HCT116 (cell line): ENCODE results near the gene NSD2. TPM values are rescaled to one million over a fixed set of nuclear protein-coding genes. Genes with fewer than 3 reads are reported as not detected.
A peak's percentile ranks its signal among the peaks of the same experiment; 100 is the strongest.
"Not testable (repeated sequence)": the region's sequence is repeated elsewhere in the genome, so short reads cannot be mapped to it uniquely, and the experiment has no call there.

Experiments used
- ATAC-seq: fragments of 200-7000 bp; cut with Tn5 transposase; 2 replicates; pipeline ENCODE4 v1.9.1; 2020; ENCODE audit warnings: mild to moderate bottlenecking, moderate library complexity
- BruUV-seq: library from RNA; stranded (reverse); fragments of 400-500 nt; replicated peaks from 2 replicates; lab custom pipeline; 2021; lab: Mats Ljungman, UMichigan
- CTCF ChIA-PET: fragments of 300-600 bp; sonication (Branson Sonifier 250); formaldehyde crosslinking; loops from one replicate; lab custom pipeline; 2021; ENCODE audit warnings: antibody characterized with exemption; lab: Charles Lee
- POLR2A ChIA-PET: fragments of 300-600, 350-600 bp; sonication (Branson Sonifier 250); formaldehyde crosslinking; loops from one replicate; lab custom pipeline; 2021; ENCODE audit warnings: antibody characterized with exemption; lab: Charles Lee
- RAD21 ChIA-PET, 2 experiments: fragments of 300-600 bp; sonication (Branson Sonifier 250); formaldehyde crosslinking; loops; one replicate each; lab custom pipeline; 2023; ENCODE audit warnings: low total read pairs in 2 of 2; ENCODE audit not compliant: uncharacterized antibody in 2 of 2, unreplicated experiment in 2 of 2, low non-redundant PET in 1 of 2; lab: Charles Lee
- DNase-seq: peaks from one replicate; pipeline ENCODE4 v3.0.0-alpha.2; 2010; ENCODE audit warnings: low read depth, low spot score
- H2AFZ ChIP-seq: fragments of 200-600 bp; shearing (Covaris generic), sonication (generic); 2 replicates; pipeline ENCODE4 v1.6.1; 2017; ENCODE audit warnings: low read depth, mixed run types, mixed read lengths, antibody characterized with exemption, low read length; ENCODE audit not compliant: poor library complexity, severe bottlenecking
- H3K27ac ChIP-seq: 2 replicates; pipeline ENCODE4 v1.5.1; 2012; ENCODE audit warnings: low read depth, low read length
- H3K27me3 ChIP-seq: fragments of 200-600 bp; sonication (generic); 2 replicates; pipeline ENCODE4 v1.6.1; 2016; ENCODE audit warnings: mixed run types, low read length, mixed read lengths; ENCODE audit not compliant: insufficient read depth
- H3K36me3 ChIP-seq, 2 experiments: fragments of 200-500 bp in 1 of 2; fragments of 200-600 bp in 1 of 2; sonication (Bioruptor generic) in 1 of 2; sonication (generic) in 1 of 2; 2 replicates each; pipeline versions ENCODE4 v1.5.1 to v1.6.1; 2014 to 2016; ENCODE audit warnings: low read length in 2 of 2, inconsistent platforms in 1 of 2, mixed read lengths in 1 of 2, mixed run types in 1 of 2; ENCODE audit not compliant: insufficient read depth in 2 of 2, control insufficient read depth in 1 of 2
- H3K4me1 ChIP-seq, 2 experiments: fragments of 200-600 bp in 1 of 2; sonication (generic) in 1 of 2; 2 replicates each; pipeline versions ENCODE4 v1.5.1 to v1.6.1; 2012 to 2017; ENCODE audit warnings: low read length in 2 of 2, inconsistent platforms in 1 of 2, mild to moderate bottlenecking in 1 of 2, mixed read lengths in 1 of 2, mixed run types in 1 of 2, moderate library complexity in 1 of 2; ENCODE audit not compliant: insufficient read depth in 2 of 2, control insufficient read depth in 1 of 2
- H3K4me2 ChIP-seq: fragments of 200-600 bp; sonication (generic); 2 replicates; pipeline ENCODE4 v1.6.1; 2017; ENCODE audit warnings: mixed run types, low read length, mixed read lengths
- H3K4me3 ChIP-seq, 2 experiments: fragments of 200-600 bp in 1 of 2; sonication (generic) in 1 of 2; replicated peaks in 1 of 2; 2 replicates each; pipeline ENCODE4 v1.5.1; 2011 to 2016; ENCODE audit warnings: low read length in 2 of 2, control low read depth in 1 of 2, low read depth in 1 of 2, mild to moderate bottlenecking in 1 of 2, mixed read lengths in 1 of 2, mixed run types in 1 of 2
- H3K79me2 ChIP-seq: fragments of 200-600 bp; sonication (generic); 2 replicates; pipeline ENCODE4 v1.6.1; 2017; ENCODE audit warnings: mild to moderate bottlenecking, mixed run types, low read length, moderate library complexity, mixed read lengths; ENCODE audit not compliant: insufficient read depth
- H3K9ac ChIP-seq: fragments of 200-600 bp; sonication (generic); 2 replicates; pipeline ENCODE4 v1.6.1; 2016; ENCODE audit warnings: low read length, mixed read lengths
- H3K9me2 ChIP-seq: fragments of 200-600 bp; sonication (generic), shearing (Covaris generic); 2 replicates; pipeline ENCODE4 v1.6.1; 2017; ENCODE audit warnings: mixed run types, mild to moderate bottlenecking, moderate library complexity; ENCODE audit not compliant: insufficient read depth
- H3K9me3 ChIP-seq, 2 experiments: fragments of 200-500 bp in 1 of 2; fragments of 200-600 bp in 1 of 2; sonication (Bioruptor generic) in 1 of 2; sonication (generic) in 1 of 2; 2 replicates each; pipeline ENCODE4 v1.6.1; 2014 to 2017; ENCODE audit warnings: low read length in 2 of 2, mixed read lengths in 2 of 2, inconsistent platforms in 1 of 2, low read depth in 1 of 2, mild to moderate bottlenecking in 1 of 2, mixed run types in 1 of 2, moderate library complexity in 1 of 2; ENCODE audit not compliant: control insufficient read depth in 1 of 2, insufficient read depth in 1 of 2
- H4K20me1 ChIP-seq: fragments of 200-600 bp; sonication (generic), shearing (Covaris generic); 2 replicates; pipeline ENCODE4 v1.6.1; 2017; ENCODE audit warnings: mixed run types, mild to moderate bottlenecking, moderate library complexity; ENCODE audit not compliant: insufficient read depth
- CBX3 ChIP-seq: IDR thresholded peaks from 2 replicates; pipeline ENCODE4 v1.6.1; 2012; ENCODE audit warnings: low read depth
- CEBPB ChIP-seq: IDR thresholded peaks from 2 replicates; pipeline ENCODE4 v1.6.1; 2012; ENCODE audit warnings: low read depth
- EGR1 ChIP-seq: IDR thresholded peaks from 2 replicates; pipeline ENCODE4 v1.6.1; 2012; ENCODE audit warnings: low read depth
- EZH2phosphoT487 ChIP-seq: fragments of 200-600 bp; IDR thresholded peaks from 2 replicates; pipeline ENCODE4 v1.6.1; 2018; ENCODE audit warnings: antibody characterized with exemption, borderline replicate concordance
- FOSL1 ChIP-seq: IDR thresholded peaks from 2 replicates; pipeline ENCODE4 v1.6.1; 2012; ENCODE audit warnings: low read depth
- POLR2A ChIP-seq: IDR thresholded peaks from 2 replicates; pipeline ENCODE4 v1.7.0; 2011; ENCODE audit warnings: borderline replicate concordance; ENCODE audit not compliant: insufficient read depth, insufficient read length; ENCODE audit errors: extremely low read depth
- POLR2AphosphoS5 ChIP-seq: IDR thresholded peaks from 2 replicates; pipeline ENCODE4 v1.6.1; 2011; ENCODE audit warnings: mild to moderate bottlenecking, low read depth, low read length, moderate library complexity
- ZFX ChIP-seq: fragments of 450-650 bp; IDR thresholded peaks from 2 replicates; pipeline ENCODE4 v1.6.1; 2017
- intact Hi-C: fragments of 100-400 bp; cut with micrococcal nuclease; formaldehyde crosslinking; loops from 2 replicates; pipeline ENCODE4 v1.10.0; 2022
- total RNA-seq: library from RNA; stranded (reverse); gene quantifications from one replicate; pipeline ENCODE4 v1.2.1, GENCODE V29; 2021; ENCODE audit not compliant: unreplicated experiment
- TF ChIP-seq, protein P1 (sequence below): IDR thresholded peaks from 2 replicates; pipeline ENCODE4 v1.6.1; 2012
- TF ChIP-seq, protein P2 (sequence below): IDR thresholded peaks from 2 replicates; pipeline ENCODE4 v1.6.1; 2012

Gene NSD2
- total RNA-seq, 1 experiment from 2014 or later, result 145 TPM

DNA sequence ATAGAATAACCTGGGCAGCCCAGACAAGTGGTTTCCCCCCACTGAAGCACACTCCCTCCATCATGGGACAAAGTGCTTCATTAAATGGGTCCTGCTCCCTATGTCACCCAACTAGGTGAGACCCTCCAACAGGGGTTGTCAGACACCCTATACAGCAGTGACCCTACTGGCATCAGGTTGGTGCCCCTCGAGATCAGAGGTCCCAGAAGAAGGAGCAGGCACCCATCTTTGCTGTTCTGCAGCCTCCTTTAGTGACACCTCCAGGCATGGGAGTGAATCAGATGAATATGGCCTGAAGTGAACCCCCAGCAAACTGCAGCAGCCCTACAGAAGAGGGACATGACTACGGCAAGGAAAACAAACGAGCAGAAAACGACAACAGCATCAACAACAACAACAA lies 126.5 kb downstream of the NSD2 start:
- Histone ChIP-seq H3K79me2 (peaks cover 97% of the 10 kb centered on the region), H3K4me1 (peaks cover 0 to 10% of the 10 kb centered on the region in 2 experiments; a peak in 1 of 4 replicates), H3K9me2 (no peaks in the 10 kb centered on the region), H3K27ac (no peak overlapping the region), H3K9ac (no peak overlapping the region), H3K27me3 (no peaks in the 10 kb centered on the region), H3K4me2 (no peak overlapping the region), H3K36me3 (peaks cover 0 to 27% of the 10 kb centered on the region in 2 experiments; a peak in 2 of 4 replicates), H3K4me3 (no peak overlapping the region), H2AFZ (no peak overlapping the region), H3K9me3 (peaks cover 0 to 5% of the 10 kb centered on the region in 2 experiments; a peak in 1 of 4 replicates), H4K20me1 (no peaks in the 10 kb centered on the region; the same call in 1 of the 2 replicates)
- TF ChIP-seq POLR2A, result no peak
- TF ChIP-seq ZFX, result no peak
- TF ChIP-seq EZH2phosphoT487, result no peak
- TF ChIP-seq EGR1, result no peak
- TF ChIP-seq CEBPB, result no peak
- TF ChIP-seq CBX3, result no peak
- TF ChIP-seq, protein P1, sequence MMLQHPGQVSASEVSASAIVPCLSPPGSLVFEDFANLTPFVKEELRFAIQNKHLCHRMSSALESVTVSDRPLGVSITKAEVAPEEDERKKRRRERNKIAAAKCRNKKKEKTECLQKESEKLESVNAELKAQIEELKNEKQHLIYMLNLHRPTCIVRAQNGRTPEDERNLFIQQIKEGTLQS, result no peak
- TF ChIP-seq, protein P2, sequence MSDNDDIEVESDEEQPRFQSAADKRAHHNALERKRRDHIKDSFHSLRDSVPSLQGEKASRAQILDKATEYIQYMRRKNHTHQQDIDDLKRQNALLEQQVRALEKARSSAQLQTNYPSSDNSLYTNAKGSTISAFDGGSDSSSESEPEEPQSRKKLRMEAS, result no peak
- TF ChIP-seq POLR2AphosphoS5, result no peak
- ChIA-PET POLR2A (no interaction called here), CTCF (no interaction called here), RAD21 (no interaction called here)
- intact Hi-C loops, result no loop called here
- DNase-seq (no peak), ATAC-seq (no peak)
- no TSS peak for BruUV-seq

DNA sequence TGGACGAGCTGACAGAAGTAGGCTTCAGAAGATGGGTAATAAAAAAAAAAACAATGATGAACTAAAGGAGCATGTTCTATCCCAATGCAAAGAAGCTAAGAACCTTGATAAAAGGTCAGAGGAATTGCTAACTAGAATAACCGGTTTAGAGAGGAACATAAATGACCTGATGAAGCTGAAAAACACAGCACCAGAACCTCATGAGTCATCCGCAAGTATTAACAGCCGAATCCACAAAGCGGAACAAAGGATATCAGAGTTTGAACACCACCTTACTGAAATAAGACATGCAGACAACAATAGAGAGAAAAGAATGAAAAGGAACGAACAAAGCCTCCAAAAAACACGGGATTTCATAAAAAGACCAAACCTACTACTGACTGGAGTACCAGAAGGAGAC lies 127.1 kb downstream of the NSD2 start:
- no peak overlapping the region for H3K27ac ChIP-seq
- H3K4me2 ChIP-seq, result no peak overlapping the region
- intact Hi-C loops, result no loop called here
- BruUV-seq, result no TSS peak
- POLR2A ChIA-PET, result no interaction called here
- ATAC-seq (no peak), DNase-seq (no peak)
- H2AFZ ChIP-seq, result no peak overlapping the region
- H3K9ac ChIP-seq, result no peak overlapping the region
- no peak for TF ChIP-seq EGR1
- 0 out of 2 replicates have a peak, but pooled peaks have one; percentile 12 for TF ChIP-seq FOSL1
- peaks cover 97% of the 10 kb centered on the region for H3K79me2 ChIP-seq
- H3K27me3 ChIP-seq, result no peaks in the 10 kb centered on the region
- peaks cover 3 to 31% of the 10 kb centered on the region in 2 experiments; a peak in 3 of 4 replicates for H3K36me3 ChIP-seq
- peaks cover 0 to 10% of the 10 kb centered on the region in 2 experiments; a peak in 1 of 4 replicates for H3K4me1 ChIP-seq
- peaks cover 0 to 5% of the 10 kb centered on the region in 2 experiments; a peak in 1 of 4 replicates for H3K9me3 ChIP-seq
- H3K4me3 ChIP-seq, result no peak overlapping the region
- RAD21 ChIA-PET, result no interaction called here
- CTCF ChIA-PET, result no interaction called here
- H3K9me2 ChIP-seq, result no peaks in the 10 kb centered on the region
- no peaks in the 10 kb centered on the region; the same call in 1 of the 2 replicates for H4K20me1 ChIP-seq

DNA sequence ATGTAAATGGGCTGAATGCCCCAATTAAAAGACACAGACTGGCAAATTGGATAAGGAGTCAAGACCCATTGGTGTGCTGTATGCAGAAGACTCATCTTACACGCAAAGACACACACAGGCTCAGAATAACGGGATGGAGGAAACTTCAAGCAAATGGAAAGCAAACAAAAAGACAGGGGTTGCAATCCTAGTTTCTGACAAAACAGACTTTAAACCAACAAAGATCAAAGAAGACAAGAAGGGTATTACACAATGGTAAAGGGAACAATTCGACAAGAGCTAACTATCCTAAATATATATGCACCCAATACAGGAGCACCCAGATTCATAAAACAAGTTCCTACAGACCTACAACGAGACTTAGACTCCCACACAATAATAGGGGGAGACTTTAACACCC lies 128.1 kb downstream of the NSD2 start:
- intact Hi-C loops, H3K27me3 ChIP-seq, H3K4me3 ChIP-seq, H3K9me2 ChIP-seq, CTCF ChIA-PET, POLR2A ChIA-PET, H3K4me2 ChIP-seq, H3K9ac ChIP-seq, ATAC-seq, RAD21 ChIA-PET, DNase-seq, H2AFZ ChIP-seq, BruUV-seq, H3K27ac ChIP-seq, H3K9me3 ChIP-seq, H4K20me1 ChIP-seq: not testable (repeated sequence)
- H3K4me1 ChIP-seq, result peaks cover 0 to 10% of the 10 kb centered on the region in 2 experiments; a peak in 1 of 4 replicates
- peaks cover 97% of the 10 kb centered on the region for H3K79me2 ChIP-seq
- H3K36me3 ChIP-seq, result peaks cover 8 to 32% of the 10 kb centered on the region in 2 experiments; a peak in 3 of 4 replicates
